ENCODE data around the gene LPCAT4. TPM values are rescaled to one million over a fixed set of nuclear protein-coding genes. Genes with fewer than 3 reads are reported as not detected.

The LPCAT4 gene
- total and polyA plus RNA-seq, 2 of the 8 experiments (the other 6 are each of a cell fraction or from before 2014, with no cell fraction given) = 69.3 to 109 TPM

GRCh38 chr15:34357653-34358052, 9.3 kb downstream of the LPCAT4 start (continued):
- TF ChIP-seq EP300 (IDR thresholded peaks at IDR 0.05; ENCODE audit: borderline replicate concordance in 1 of 2, low read depth in 2 of 2, low read length in 2 of 2) = no peak
- TF ChIP-seq, protein P1, sequence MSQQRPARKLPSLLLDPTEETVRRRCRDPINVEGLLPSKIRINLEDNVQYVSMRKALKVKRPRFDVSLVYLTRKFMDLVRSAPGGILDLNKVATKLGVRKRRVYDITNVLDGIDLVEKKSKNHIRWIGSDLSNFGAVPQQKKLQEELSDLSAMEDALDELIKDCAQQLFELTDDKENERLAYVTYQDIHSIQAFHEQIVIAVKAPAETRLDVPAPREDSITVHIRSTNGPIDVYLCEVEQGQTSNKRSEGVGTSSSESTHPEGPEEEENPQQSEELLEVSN (IDR thresholded peaks at IDR 0.05) = no peak

Measured in H1 (cell line).